Activated CD8-positive, alpha-beta memory T cell treated with anti-CD3 and anti-CD28 coated beads, Interleukin-2, amount 50 U/mL, for 24 hours (primary cell): Measurements from ENCODE around the gene RABL6.
A peak's percentile ranks its signal among the peaks of the same experiment; 100 is the strongest.
"Not testable (repeated sequence)": the region's sequence is repeated elsewhere in the genome, so short reads cannot be mapped to it uniquely, and the experiment has no call there.

Experiments used
- DNase-seq: peaks from one replicate; pipeline ENCODE4 v3.0.0-alpha.2; 2020; ENCODE audit errors: extremely low read depth

RABL6 gene

GRCh38 chr9:136882109-136882946 lies 74.6 kb downstream of the RABL6 start:
- DNase-seq = peak; percentile 80

GRCh38 chr9:136882947-136883283 lies 75.2 kb downstream of the RABL6 start:
- not testable (repeated sequence) for DNase-seq

- DNase-seq = not testable (repeated sequence)
These were observed 75.9 kb downstream of the RABL6 start for GRCh38 chr9:136883670-136884069.

- DNase-seq = peak; percentile 89
These were observed 78.3 kb downstream of the RABL6 start, which contains the start of gene TRAF2 for GRCh38 chr9:136885950-136886578. Gene TRAF2, plus strand, starts transcription at chr9:136886516. Its CDS starts 12,225 bp downstream, at chr9:136898741.

- no peak for DNase-seq
These were observed 79.2 kb downstream of the RABL6 start for GRCh38 chr9:136886610-136887597.

GRCh38 chr9:136888454-136888853 lies 80.7 kb downstream of the RABL6 start:
- DNase-seq = no peak

- no peak for DNase-seq
These were observed 82.1 kb downstream of the RABL6 start for GRCh38 chr9:136889858-136890257.

- no peak for DNase-seq
These were observed 82.9 kb downstream of the RABL6 start for GRCh38 chr9:136890661-136891060.
